NCI-H2227 (cell line): ENCODE measurements around the gene ICOS.

Experiments
- DNase-seq: peaks from one replicate; lab custom pipeline; 2025; ENCODE audit not compliant: unreplicated experiment; lab: John Stamatoyannopoulos, UW

The ICOS gene

DNA sequence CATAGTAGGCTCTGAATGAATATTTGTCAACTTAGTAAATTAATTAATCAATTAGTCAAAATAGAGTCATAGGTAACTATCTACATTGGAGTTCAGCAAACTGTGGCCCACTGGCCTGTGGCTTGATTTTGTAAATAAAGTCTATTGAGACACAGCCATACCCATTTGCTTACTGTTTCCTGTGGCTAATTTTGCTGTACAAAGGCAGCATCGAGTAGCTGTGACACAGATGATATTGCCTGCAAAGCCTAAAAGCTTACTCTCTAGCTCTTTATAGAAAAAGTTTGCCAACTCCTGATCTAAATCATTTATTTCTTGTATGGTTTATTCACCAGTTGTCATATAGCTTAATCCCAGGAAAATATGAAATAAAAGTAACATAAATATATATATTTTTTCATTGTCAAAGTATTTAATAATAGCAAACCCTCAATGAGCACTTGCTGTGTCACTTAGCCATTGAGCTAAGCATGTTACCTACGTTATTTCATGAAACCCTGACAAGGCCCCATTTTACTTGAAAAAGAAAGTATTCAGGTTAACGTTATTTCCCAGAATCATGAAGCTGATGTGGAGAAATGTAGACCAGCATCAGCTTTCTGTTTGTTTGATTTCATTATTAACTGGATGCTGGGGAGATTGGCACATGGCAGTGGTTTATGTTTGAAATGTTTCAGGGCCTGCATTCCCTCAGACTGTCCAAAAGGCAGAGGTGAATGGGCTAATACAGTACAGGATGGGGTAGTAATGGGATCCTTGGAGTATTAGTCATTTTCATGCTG, 69.6 kb downstream of the ICOS start:
- DNase-seq = no peak

DNA sequence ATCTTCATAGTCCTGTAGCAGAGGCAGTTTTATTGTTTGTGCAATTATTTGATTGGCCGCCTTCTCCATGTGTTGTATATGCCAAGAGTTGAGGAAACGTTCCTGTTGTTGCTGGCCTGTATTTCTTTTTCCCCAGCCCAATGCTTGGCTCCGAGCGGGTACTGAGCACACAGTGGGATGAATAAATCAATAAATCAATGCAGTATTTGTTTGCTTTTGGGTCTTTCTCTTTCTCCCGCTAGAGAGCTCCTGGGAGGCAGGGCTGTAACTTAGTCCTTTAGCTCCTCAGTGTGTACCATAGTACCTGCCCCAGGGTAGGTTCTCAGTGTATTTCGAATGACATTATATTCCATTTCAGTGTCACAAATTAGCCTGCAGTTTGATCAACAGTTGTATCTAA, 71.8 kb downstream of the ICOS start:
- no peak for DNase-seq

DNA sequence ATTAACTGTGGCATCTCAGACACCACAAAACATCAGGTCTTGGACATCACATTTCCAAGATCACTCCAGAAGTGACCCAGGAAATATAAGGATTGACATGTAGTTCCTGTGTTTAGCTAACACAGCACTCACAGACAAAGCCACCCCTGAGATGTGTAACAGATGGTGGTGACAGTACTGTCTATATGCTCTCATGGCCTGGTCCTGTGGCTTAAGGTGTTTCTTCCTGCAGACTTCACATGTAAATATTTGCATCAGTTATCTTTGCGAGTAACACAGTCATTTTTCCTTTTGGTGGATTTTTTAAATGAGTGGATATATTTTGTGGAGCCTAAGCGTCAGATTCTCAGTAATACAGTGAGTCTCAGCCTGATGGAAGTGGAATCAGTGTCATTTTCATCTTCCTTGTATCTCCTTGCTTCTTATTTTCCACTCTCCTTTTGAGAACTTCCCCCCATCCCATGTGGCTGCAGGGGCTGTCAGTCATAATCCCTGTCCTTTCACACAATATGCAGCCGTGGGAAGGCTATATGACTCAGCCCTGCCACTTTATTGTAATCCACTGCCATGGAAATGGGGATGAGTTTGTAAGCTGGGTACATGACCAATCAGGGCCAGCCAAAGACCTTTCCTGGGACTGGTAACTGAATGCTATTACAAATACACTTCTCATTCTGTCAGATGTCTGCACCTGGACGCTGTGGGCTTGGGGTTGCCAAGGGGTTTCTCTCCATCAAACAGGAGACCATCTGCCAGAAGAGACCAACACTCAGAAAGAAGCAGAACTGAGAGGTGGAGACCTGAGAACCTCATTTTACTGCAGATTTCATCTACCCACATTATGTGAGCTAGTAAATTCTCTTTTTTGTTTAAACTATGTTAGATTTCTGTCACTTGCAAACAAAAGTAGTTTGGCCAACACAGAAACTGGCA, 74.3 kb downstream of the ICOS start:
- no peak for DNase-seq
